ENCODE measurements around the gene MEF2D.

Gene MEF2D

DNA sequence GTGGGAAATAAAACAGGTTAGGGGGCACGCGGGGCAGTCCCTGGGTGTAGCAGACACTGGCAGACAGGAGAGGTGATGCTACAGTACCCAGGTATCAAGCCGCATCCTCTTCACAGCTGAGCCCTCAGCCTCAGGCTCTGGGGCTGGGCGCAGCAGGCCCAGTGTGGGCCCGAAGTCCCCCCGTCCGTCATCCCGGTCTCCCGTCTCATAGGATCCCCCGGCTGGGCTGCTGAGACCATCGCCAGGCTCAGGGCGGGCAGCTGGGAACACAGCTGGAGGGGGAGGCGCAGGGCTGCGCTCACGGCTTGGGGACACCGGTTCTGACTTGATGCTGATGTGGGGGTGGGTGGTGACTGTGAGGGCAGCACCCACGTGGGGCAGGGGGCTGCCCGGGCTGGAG, 32.7 kb downstream of the MEF2D start:
- ATAC-seq = no peak

DNA sequence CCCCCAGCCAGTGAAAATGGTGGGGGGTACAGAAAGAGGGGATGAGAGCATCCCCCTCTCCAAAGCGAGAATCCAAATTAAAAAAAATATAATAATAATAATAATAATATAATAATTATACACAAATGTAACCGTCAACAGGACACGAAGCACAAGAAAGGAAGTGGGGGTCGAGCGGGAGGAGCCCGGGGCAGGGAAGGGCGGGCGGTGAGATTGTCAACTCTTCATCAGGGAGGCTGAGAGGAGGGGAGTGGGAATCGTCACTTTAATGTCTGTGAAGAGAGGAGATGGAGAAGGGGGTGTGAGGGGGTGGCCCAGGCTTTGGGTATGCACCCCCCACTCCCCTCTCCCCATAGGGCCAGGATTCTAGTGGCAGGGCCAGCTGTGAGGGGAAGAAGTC, 33.2 kb downstream of the MEF2D start:
- DNase-seq = no peak
- no peak for ATAC-seq

More for the DNA sequence above, 32.7 kb downstream of the MEF2D start:
- no peak for DNase-seq

DNA sequence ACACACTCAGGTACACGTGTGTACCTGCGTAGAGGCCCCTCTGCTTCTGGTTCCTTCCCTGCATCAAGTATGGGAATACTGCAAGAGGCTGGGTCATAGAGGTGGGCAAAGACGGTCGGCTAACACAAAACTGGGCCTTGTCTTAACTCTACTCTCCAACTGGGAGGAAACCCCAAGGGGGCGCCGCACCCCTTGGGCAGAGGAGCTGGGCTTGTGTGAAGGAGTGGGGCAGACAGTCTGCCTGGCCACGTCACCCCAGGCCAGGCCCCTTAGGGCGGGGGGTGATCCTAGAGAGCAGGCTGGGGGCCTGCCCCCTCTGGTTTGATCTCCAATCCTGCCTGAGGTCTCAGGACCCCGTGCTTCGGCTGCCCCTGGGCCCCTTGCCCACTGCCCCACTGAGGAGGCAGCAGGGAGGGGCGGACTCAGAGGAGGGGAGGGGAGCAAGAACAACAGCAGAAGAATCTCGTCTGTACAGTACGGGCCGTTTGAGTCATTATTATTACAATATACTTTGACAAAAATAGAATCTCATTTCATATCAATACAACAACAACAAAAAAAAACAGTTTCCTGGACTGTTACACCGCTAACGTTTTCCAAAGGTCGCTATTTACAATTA, 34.7 kb downstream of the MEF2D start:
- ATAC-seq (no peak), DNase-seq (no peak)

DNA sequence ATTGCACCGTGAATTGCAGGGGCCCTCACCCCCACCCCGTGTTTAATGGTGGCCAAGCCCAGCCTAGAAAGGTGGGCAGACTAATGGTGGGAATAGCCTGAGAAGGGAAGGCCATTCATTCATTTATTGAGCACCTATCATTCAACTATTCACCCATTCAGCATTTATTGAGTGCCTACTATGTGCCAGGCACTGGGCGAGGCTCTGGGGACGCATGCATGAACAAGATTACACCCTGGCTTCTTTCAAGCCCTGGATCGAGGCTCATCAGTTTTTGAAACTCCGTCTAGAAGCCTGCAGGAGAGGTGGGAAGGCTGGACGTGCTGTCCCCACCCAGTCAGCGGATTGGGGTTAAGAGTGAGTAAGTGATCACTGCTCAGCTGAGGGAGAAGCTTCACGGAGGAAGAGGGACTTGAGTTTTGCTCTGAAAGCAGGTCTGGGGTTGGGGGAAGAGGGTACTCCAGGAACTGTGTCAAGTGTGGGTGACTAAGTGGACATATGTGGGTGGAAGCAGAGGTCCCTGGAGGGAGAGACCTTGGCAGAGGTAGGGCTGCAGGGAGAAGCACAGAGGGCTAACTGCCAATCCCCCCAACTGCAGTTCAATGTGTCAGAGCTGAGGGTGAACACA, 35.6 kb downstream of the MEF2D start:
- ATAC-seq (no peak), DNase-seq (no peak)

DNA sequence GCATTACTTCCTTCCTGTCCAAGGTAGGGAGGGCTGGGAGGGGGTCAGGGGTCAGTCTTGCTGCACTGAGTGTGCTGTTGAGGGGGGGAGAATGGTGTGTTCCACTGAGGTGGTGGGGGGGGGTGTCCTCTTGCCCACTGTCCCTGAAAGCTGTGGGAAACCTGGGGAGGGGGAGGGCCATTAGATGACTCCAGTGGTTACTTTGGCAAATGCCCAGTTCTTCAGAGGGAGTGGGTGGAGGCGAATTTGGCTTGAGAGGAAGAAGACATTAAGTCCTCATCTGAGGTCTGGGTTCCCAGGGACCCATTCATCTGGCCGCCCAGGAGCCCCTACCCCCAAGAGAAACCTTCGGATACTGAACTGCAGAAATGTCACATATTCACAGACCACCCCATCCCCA, 36.2 kb downstream of the MEF2D start:
- no peak for ATAC-seq
- DNase-seq = no peak

DNA sequence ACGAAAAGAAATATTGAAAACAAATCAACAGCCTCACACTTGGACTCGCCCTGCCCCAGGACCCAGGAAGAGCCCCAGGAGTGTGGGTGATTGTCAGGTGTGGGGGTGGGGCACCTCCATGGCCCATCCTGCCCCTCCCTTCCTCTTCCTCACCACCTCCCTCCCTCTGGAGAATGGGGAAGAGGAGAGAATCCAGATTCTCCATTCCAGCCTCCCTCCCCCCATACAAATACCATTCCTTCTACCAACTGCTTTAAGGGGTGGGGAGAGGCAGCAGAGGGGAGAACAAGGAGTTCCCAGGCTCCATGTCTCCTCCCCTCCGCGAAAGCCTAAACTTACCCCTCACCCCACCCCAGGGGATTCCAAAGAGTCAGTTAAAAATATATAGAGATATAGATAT, 36.7 kb downstream of the MEF2D start:
- no peak for DNase-seq
- ATAC-seq = no peak

DNA sequence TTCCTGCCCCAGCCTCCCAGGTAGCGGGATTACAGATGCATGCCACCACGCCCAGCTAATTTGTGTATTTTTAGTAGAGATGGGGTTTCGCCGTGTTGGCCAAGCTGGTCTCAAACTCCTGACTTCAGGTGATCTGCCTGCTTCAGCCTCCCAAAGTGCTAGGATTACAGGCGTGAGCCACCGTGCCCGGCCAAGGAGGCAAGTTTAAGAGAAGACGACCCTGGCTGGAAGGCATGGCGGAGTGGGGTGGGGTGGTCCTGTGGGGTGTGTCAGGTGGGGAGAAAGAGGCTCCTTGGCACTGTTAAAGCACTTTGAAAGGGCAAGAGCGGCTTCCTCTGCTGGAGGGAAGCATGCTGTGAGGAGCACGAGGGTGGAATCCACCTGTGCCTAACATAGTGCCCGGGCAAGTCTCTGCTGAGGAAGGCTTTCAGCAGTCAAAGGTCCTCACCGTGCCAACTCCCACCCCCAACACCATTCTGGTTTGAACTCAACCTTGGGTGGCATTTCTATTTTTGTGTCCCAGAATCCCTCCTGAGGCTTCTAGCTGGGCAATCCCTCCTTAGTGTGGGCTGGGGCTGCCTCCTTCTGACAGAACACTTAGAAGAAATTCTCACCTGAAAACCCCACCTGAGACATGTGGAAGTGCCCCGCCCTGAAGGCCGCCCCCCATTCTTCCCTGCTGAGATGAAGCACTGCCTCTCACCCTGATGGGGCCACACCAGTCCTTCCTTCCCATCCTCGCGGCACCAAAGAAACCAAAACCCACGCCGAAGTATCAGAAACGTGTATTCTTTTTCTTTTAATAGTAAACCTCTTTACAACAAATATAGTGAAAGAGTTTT, 37.4 kb downstream of the MEF2D start:
- no peak for ATAC-seq

DNA sequence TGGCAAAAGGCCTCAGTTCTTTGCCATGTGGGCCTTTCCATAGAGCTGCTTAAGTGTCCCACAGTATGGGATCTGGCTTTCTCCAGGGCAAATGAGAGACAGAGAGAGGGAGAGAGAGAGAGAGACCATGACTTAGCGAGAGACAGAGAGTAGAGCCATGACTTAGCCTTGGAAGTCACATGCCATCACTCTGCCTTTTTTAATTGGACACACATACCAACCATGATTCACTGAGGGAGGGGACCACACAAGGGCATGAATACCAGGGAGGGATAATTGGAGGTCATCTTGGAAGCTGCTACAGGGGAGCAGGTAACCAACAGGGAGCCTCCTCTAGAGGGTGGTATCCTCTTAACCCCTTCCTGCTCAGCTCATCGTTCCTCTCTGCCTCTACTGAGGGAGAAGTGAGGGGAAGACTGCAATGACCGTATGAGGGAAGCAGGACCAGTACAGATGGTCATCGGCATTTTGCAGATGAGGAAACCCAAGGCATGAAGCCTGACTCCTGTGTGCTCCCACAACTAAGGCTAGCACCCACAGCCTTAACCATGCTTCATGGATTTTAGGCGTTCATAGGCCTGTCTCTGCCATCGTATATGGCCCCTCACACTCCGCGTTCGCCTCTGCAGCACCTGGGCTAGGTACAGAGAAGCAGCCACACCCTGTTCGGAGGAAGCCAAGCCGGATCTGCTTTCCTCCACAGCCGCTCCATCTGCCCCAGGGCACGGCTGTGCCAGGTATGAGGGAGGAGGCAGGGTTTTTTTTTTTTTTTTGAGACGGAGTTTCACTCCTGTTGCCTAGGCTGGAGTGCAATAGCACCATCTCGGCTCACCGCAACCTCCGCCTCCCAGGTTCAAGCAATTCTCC, 38.6 kb downstream of the MEF2D start:
- no peak for ATAC-seq
- DNase-seq = no peak

More for the DNA sequence above, 37.4 kb downstream of the MEF2D start:
- no peak for DNase-seq

DNA sequence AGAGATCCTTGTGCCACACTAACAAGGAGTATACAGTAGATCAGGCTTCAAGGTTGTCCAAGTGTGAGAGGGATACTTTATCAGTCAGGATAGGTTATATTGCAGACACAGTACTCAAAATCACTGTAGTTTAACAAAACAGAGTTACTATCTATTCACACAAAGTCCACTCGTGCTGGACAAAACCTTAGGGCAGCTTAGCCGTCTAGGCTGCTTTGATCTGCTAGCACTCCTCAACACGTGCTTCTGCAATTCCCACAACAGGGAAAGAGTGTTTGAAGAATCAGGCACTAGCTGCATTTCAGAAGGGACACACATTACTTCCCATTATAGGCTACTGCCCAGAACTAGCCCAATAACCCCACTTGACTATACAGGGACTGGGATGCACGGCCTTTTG, 39.5 kb downstream of the MEF2D start:
- DNase-seq (no peak), ATAC-seq (no peak)

DNA sequence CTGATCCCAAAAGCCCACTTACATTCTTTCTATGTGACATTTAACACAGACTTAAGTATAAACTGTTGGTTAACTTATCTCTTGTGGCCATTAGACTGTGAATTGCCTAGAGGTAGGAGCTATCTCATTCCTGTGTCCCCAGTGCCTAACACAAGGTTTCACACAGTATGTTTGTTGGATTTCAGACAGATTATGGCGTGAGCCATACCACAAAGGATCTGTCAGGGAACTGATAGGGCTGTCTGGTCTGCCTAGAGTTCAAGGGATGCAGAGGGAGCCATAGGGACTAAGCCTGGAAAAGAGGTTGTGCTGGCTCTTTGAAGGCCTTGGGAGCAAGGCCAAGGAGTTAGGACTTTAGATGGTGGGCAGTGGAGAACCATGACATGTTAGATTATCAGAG, 40.0 kb downstream of the MEF2D start:
- no peak for DNase-seq
- no peak for ATAC-seq

DNA sequence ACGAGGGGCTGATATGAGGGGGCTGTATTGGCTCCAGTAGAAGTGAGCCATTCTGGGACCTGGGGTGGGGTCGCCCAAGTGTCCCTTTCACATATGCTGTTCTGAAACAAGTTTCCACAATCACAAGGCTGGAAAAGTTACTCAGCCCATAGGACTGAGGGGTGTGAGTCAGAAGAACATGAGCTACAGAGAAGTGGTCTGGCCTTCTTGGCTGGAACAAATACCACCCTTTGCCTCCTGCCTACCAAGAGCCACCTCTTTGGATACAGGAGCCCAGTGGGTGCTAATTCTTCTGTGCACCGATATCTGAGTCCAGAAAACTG, 42.4 kb downstream of the MEF2D start:
- DNase-seq = no peak
- no peak for ATAC-seq

DNA sequence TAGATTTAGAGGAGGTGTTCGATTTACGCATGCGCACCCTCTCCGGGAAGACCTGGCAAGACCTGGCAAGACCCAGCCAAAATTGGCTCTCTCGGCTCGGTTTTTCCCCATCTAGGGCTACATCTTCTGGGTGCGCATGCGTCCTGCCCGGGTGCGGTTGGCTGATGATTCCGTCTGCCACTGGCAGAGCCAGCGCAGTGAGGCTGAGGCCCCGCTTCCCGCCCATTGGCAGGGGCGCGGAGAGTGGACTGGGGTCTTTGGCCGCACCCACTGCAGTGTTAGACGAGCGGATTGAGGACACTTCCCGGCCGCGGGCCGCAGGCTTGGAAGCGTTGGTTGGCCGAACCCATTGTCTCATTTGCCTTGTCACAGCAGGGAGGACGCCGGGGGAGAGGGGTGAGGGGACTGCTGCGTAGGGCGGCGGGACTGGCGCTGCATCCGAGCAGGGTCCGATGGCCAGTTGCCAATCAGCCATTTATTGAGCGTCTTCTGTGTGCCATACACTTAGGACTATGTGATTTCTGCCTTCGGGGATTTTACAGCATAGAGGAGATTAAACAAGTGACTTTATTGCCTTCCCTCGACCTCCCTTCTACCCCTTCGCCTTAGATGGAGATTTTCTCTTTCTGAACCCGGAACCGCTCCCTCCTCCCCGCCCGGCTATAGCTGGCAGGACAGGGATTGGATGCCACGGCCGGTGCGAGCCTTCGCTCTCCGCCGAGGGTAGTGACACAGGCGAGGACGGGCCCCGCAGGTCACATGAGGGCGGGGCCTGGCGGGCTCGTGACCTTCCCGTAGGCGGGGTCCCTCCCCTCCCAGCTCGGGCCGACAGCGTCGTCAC, 43.7 kb downstream of the MEF2D start:
- peak; percentile 98 for DNase-seq
- ATAC-seq = peak; percentile 91

DNA sequence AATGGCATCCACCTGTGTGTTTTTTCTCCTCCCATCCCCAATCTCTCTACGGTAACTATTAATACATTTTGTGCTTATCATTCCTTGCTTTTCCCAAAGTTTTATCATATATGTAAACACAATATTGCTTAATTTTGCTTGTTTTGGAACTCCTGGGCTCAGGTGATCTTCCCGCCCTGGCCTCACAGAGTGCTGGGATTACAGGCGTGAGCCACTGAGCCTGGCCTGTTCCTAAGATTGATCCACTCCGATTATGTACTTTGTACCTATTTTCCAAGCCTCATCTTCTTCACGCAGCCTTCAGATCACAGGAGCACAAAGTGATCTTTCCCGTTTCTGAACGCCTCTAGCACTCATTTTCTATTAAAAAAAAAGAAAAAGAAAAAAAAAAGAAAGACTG, 45.2 kb downstream of the MEF2D start:
- DNase-seq = no peak
- ATAC-seq = no peak

DNA sequence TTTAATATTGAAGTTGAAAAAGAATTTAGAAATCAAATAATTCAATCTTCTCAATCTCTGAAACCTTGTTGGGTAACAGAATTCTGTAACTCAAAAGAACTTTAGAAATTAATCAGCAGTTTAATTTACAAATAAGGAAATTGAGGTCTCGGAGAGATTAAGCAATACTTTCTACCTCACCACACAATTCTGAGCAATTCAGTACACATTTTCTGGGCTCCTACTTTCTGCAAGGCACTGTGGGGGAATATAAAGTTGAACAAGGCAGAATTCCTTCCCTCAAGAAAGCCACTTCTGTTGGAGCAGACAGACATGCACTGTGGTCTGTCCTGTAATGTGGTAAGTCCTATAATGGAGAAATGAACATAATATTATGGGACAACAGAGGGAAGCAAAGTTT, 47.7 kb downstream of the MEF2D start:
- no peak for DNase-seq
- no peak for ATAC-seq

DNA sequence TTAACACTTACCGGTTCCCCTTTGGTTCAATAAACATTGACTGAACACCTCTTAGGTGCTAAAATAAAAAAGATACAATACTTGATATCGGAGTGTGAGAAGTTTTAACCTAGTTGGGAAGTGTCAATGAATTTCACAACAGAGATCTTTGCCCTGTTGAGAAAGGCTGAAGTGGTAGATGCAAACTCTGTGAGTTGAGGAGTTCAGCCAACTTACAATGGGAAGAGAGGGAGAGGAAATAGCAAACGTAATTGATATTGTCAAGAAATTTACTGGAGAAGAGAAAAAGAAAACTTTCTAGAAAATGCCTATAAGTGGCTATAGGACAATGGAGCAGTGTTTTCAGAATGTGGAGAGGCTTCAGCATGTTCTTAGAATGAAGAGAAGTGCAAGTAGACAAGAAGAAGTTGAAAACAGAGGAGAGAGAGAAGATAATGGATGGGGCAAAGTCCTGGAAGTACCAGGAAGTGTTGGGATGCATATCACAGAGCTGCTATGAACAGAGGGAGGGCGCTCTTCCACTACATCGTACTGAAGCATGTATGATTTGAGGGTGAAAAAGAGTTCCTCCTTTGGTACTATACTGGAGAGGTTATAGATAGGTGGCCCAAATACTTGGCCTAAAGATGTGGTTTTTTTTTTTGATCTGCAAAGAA, 48.9 kb downstream of the MEF2D start:
- no peak for ATAC-seq
- no peak for DNase-seq

DNA sequence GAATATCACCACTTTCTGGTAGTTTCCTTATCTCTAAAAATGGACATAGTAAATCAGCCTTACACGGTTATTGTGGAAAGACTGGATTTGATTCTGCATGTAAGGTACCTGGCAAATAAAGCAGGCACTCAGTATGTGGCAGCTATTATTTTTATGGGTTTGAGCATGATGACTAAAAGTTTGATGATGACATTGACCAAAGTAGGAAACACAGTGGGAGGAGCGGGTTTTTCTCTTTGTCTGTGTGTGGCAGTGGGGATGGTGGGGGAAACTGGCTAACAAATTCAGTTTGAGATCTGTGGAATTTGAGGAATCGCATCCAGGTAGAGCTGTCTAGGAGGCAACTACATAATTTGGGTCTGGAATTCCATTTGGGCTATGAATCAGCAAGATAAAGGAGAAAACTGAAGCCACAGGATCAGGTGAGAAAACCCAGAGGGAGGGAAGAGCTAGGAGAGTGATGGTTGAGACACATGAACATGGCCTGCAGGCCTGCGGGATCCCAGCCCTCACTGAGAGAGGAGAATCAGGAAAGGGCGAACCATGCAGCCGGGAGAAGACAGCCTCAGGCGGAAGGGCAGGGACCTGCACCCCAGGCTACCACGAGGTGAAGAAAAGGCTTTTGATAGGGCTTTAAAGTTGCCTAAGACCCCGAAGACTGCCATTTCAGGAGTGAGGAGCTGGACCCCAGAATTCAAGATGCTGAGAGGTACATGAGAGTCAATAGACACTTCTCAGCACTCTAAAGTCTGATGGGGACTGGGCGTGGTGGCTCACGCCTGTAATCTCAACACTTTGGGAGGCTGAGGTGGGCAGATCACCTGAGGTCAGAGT, 52.2 kb downstream of the MEF2D start:
- DNase-seq (no peak), ATAC-seq (peak; percentile 47)

DNA sequence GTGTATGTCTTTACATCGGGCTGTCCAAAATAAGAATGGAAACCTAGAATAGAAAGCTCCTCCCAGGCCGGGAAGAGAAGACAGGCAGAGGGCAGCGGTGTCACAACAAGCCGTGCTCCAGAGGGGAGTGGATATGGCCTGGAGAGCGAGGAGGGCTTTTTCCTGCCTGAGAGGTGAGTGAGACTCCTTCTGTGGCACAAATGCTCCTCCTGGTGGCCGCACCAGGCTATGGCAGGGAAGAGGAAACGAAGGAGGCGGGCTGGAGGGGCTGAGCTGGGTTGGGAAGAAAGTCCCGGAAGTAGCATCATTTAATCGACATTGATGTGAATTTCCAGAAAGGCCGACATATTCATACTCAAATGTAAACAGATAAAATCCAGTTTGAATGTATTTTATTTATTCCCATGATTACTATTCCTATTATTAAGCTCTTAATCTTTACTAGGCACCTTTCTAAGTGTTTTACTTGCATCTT, 54.7 kb downstream of the MEF2D start:
- DNase-seq (peak; percentile 86), ATAC-seq (peak; percentile 83)

DNA sequence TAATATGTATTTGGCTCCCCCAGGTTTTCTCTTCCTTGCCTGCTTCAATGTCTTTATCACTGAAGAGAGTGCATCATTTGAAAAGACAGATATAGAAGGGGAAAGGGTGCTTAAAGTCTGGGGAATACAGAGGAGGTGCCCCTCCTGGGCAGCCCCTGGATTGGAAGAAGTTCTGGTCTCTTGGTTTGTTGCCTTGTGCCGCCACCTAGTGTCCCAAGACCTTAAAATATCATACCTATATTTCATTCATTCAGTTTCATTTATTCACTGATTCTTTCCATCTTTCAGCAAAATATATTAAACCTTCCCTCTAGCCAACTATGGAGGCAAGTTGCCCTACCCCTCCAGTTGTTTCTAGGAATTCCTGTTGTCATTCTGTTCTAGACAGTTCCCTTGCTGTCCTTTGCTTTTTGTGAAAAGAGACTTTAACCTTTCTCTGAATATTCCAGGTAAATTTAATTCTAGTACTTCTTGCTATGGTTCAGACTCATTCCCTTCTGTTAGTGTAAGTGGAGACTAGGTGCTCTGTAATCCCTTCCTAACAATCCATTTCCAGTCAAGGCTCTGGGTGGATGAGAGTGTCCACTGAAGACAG, 56.1 kb downstream of the MEF2D start:
- ATAC-seq = peak; percentile 29
- peak; percentile 59 for DNase-seq

DNA sequence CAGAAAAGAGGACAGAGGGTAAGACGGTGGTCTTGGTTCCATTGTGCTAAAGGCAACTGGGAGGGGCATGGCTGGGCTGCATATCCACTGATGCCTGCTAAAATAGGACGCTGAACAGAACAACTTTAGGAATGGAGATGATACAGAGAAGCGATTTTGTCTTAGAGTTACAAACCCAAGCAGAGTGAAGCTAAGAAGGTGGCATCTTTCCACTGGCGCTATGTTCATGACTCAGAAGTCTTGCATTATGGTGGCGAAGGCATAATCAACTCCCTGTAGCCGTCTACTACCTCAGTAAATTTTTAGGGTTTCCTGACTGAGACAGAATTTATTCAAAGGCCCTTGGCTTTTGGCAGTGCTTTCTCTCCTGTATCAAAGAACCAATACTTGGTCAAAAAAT, 57.3 kb downstream of the MEF2D start:
- ATAC-seq = no peak

More for the DNA sequence above, 57.3 kb downstream of the MEF2D start:
- no peak for DNase-seq
